AG10803 (cell line): ENCODE measurements around the gene METRNL.

Experiments used
- DNase-seq: peaks from one replicate; pipeline ENCODE4 v3.0.0; 2010; ENCODE audit warnings: low read depth
- H3K4me3 ChIP-seq: 2 replicates; pipeline ENCODE4 v1.5.1; 2011; ENCODE audit warnings: mild to moderate bottlenecking, low read length, control low read depth
- TF ChIP-seq, protein P1 (sequence below): conservative IDR thresholded peaks from 2 replicates; pipeline ENCODE4 v1.5.1; 2011; ENCODE audit warnings: mild to moderate bottlenecking, low read length, control low read depth, inconsistent platforms

The METRNL gene

DNA sequence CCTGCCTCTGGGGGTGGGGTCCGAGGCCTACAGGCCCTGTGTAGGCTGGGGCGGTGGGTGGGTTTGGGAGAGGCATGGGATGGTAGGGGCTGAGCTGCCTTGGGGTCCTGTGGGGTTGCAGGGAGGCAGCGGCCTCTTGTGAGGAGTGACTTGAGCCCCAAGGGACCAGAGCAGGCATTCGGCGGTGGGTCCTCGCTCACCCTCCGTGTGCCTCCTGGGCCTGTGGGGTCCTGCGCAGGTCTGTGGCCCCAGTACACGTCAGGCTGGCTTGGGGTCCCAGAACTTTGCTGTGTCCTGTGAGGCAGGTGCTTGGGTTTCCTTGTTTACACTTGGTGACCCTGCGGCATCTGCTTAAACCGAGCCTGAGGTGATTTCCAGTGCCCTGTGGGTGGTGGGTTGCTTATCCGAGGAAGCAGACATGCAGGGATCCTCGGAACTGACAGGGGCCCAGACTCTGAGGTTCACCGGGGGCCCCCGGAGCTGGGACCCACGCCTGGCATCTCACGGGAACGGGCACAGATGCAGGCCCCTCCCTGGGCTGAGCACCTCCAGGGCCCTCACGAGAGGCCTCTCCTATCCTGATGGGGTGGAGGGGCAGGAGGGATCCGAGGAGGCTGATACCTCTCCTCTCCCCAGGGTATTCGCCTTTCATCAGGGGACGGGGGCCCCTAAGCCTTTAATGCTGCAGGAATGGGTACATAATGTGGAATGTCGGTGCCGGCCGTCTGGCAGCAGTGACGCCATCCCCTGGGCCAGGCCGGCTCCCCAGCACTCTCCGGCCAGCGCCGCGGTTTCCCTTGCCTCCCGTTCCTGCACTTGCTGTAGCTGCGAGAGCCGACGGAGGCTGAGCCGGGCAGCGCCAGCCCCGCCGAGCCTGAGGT is 7.7 kb downstream of the METRNL start:
- TF ChIP-seq, protein P1, sequence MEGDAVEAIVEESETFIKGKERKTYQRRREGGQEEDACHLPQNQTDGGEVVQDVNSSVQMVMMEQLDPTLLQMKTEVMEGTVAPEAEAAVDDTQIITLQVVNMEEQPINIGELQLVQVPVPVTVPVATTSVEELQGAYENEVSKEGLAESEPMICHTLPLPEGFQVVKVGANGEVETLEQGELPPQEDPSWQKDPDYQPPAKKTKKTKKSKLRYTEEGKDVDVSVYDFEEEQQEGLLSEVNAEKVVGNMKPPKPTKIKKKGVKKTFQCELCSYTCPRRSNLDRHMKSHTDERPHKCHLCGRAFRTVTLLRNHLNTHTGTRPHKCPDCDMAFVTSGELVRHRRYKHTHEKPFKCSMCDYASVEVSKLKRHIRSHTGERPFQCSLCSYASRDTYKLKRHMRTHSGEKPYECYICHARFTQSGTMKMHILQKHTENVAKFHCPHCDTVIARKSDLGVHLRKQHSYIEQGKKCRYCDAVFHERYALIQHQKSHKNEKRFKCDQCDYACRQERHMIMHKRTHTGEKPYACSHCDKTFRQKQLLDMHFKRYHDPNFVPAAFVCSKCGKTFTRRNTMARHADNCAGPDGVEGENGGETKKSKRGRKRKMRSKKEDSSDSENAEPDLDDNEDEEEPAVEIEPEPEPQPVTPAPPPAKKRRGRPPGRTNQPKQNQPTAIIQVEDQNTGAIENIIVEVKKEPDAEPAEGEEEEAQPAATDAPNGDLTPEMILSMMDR: no peak
- no peak for DNase-seq
- H3K4me3 ChIP-seq: peak overlapping the region; percentile 7; the same call in 1 of the 2 replicates

GRCh38 chr17:83087788-83088360 is 8.5 kb downstream of the METRNL start:
- peak overlapping the region; percentile 7; the same call in 1 of the 2 replicates for H3K4me3 ChIP-seq
- no peak for DNase-seq
- TF ChIP-seq, protein P1: no peak

DNA sequence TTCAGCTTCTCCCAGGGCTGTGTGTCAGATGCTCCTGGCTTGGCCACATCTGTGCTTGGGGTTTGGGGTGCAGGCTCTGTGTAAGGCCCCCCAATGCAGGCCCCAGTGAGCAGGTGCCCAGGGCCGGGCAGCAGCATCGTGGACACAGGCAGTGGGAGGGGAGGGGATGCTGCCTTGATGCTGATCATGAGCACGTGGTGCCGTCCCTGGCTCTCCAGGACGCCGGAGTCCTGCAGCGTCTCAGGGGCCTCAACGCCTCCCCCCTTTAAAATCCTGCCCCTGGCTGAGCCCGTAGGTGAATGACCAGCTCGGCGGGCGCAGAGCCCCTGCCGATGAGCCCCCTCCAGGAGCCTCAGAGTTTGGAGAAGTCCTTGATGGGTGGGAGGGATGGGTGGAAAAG is 9.0 kb downstream of the METRNL start:
- DNase-seq: no peak
- TF ChIP-seq, protein P1: no peak
- no peak overlapping the region for H3K4me3 ChIP-seq

DNA sequence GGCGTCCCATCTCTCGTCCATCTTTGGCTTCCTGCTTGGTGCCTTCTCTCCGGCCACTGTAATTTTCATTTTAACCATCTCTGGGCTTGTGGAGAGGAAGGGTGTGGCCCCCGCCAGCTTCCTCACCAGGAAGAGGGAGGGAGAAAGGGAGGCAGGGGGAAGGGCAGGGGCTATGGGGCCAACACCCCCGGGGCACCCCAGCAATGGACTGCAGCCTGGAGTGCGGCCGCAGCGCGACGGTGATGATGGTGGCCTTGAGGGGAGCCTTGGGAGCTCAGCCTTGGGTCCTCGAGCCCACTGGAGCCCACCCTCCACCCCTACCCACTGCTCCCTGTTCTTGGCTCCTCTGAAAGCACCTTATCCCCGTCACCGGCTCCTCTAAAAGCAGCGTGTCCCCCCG is 9.5 kb downstream of the METRNL start:
- TF ChIP-seq, protein P1: no peak
- no peak for DNase-seq
- no peak overlapping the region for H3K4me3 ChIP-seq

DNA sequence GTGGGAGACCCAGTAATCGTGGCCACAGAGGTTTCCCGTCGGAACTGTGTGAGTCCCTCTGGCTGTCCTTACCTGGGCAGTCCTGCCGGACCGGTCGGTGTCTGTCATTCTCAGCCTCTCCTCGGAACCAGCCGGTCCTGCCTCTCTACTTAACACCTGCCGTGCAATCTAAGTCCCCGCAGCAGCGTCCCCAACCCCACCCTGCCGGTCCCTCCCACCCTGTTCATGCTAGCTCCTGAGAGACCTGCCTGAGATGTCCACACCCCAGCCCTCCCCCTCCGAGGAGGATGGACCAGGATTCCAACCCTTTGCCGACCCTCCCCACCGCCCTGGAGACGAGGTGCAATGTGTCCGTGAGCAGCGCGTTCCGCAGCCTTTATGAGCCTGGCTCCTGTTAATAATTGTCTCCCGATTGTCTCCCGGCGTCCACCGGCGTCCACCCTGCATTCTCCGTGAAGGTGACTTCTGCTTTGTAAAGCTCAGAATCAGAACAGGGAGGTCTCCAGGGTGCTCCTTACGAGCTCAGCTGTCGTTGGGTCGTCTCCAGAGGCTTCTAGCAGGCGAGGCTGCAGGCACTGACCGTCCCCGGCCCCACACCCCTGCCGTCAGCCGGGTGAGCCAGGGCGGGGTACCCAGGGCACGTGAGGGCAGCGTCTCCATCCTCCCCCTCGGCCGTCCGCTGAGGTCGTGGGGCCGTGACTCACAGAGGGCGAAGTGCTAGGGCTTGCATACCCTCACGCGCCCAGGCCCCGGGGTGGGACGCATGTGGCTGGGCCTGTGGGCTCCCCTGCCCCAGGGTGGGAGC is 10.1 kb downstream of the METRNL start:
- no peak overlapping the region for H3K4me3 ChIP-seq
- TF ChIP-seq, protein P1: no peak
- DNase-seq: no peak

GRCh38 chr17:83090444-83091256 is 11.2 kb downstream of the METRNL start:
- TF ChIP-seq, protein P1: no peak
- DNase-seq: no peak
- H3K4me3 ChIP-seq: no peak overlapping the region
